GM06990 (cell line): ENCODE measurements around the gene HABP4.

ENCODE experiments used
- DNase-seq: peaks from one replicate; pipeline ENCODE4 v3.0.0-alpha.2; 2011; ENCODE audit not compliant: insufficient read length; ENCODE audit errors: extremely low read depth
- H3K27me3 ChIP-seq: replicated peaks from 2 replicates; pipeline ENCODE4 v1.6.0; 2011; ENCODE audit warnings: low read length; ENCODE audit not compliant: control insufficient read depth, insufficient read depth
- H3K36me3 ChIP-seq: 2 replicates; pipeline ENCODE4 v1.5.1; 2011; ENCODE audit warnings: low read length; ENCODE audit not compliant: control insufficient read depth, insufficient read depth
- H3K4me3 ChIP-seq: replicated peaks from 2 replicates; pipeline ENCODE4 v1.5.1; 2011; ENCODE audit warnings: low read depth, mild to moderate bottlenecking, control low read depth, low read length
- TF ChIP-seq, protein P1 (sequence below): IDR thresholded peaks from 2 replicates; pipeline ENCODE4 v1.5.1; 2011; ENCODE audit warnings: low read length, control low read depth, mild to moderate bottlenecking, inconsistent platforms; ENCODE audit not compliant: insufficient read depth, poor library complexity, severe bottlenecking

The HABP4 gene

DNA sequence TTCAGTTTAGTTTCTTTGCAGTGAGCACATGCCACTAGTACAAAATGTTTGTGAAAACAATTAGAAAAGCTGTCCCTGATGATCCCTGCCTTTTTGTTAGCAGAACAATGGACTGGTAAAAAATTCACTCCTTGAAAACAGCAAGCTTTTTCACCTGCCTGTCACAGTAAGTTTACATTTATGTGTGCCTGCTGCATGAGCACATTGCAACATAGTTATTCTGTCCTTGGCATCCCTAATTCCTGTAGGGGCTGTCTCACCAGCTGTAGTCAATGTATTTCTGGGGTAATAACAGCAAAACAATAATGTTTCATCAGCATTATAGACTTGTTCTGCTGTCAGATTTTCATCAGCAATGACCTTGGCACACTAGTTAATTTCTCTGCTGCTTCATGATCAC lies 20.2 kb upstream of the HABP4 start:
- TF ChIP-seq, protein P1, sequence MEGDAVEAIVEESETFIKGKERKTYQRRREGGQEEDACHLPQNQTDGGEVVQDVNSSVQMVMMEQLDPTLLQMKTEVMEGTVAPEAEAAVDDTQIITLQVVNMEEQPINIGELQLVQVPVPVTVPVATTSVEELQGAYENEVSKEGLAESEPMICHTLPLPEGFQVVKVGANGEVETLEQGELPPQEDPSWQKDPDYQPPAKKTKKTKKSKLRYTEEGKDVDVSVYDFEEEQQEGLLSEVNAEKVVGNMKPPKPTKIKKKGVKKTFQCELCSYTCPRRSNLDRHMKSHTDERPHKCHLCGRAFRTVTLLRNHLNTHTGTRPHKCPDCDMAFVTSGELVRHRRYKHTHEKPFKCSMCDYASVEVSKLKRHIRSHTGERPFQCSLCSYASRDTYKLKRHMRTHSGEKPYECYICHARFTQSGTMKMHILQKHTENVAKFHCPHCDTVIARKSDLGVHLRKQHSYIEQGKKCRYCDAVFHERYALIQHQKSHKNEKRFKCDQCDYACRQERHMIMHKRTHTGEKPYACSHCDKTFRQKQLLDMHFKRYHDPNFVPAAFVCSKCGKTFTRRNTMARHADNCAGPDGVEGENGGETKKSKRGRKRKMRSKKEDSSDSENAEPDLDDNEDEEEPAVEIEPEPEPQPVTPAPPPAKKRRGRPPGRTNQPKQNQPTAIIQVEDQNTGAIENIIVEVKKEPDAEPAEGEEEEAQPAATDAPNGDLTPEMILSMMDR = no peak
- no peaks in the 10 kb centered on the region for H3K36me3 ChIP-seq
- no peak for DNase-seq
- no peak overlapping the region for H3K4me3 ChIP-seq
- H3K27me3 ChIP-seq = no peaks in the 10 kb centered on the region

DNA sequence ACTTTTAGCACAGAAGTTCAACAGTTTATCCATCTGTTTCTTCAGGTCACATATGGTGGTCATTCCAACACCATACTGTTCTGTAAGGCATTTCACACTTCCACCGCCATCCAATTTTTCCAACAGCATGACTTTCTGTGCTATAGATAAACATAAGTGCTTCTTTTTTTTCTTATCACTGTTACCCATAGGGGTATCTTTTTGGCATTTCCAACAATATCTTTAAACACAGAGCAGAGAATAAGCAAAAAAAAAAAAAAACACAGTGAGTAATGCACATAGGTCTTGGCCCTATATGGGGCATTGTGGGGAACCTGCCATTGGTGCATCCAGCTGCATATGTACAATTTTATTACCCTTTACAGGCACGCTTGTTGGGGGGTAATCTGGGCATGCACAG lies 19.6 kb upstream of the HABP4 start:
- DNase-seq = no peak
- no peaks in the 10 kb centered on the region for H3K36me3 ChIP-seq
- H3K4me3 ChIP-seq = no peak overlapping the region
- TF ChIP-seq, protein P1 = no peak
- no peaks in the 10 kb centered on the region for H3K27me3 ChIP-seq

DNA sequence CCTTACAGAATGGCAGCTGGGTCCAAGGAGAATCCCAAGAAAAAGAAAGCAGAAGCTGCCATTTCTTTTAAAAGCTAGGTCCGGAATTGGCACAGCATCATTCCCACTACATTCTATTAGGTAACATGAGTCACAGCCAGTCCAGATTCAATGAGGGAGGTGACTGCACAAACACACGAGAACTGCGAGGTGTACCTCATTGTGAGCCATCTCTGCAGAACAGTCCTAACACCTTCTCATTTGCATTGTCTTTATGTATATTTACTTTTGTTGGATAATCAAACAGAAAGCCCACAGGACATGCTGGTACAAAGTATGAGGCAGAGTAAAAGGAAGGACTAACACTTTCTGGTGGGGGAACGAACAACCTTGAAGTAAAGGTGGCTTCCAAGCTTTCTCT lies 14.6 kb upstream of the HABP4 start:
- no peak for DNase-seq
- no peaks in the 10 kb centered on the region for H3K27me3 ChIP-seq
- H3K4me3 ChIP-seq = no peak overlapping the region
- H3K36me3 ChIP-seq = no peaks in the 10 kb centered on the region
- TF ChIP-seq, protein P1 = no peak

DNA sequence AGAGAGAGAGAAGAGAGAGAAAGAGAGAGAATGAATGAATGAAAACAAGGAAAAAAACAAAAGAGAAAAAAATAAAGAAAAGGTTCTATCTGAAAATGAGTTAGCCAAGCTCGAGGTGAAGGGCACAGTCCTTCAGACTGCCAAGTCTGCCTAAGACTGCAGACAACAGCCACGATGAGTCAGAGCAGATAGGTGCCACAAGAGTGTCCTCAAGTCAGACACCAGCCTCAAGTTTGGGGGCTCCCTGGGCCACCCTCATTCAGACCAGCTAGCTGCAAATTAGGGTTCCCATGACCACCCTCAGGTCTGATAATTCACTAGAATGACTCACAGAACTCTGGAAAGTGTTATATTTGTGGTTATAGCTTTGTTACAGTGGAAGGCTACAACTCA lies 13.9 kb upstream of the HABP4 start:
- Histone ChIP-seq H3K36me3 (no peaks in the 10 kb centered on the region), H3K27me3 (no peaks in the 10 kb centered on the region), H3K4me3 (no peak overlapping the region)
- TF ChIP-seq, protein P1 = no peak
- DNase-seq = no peak

DNA sequence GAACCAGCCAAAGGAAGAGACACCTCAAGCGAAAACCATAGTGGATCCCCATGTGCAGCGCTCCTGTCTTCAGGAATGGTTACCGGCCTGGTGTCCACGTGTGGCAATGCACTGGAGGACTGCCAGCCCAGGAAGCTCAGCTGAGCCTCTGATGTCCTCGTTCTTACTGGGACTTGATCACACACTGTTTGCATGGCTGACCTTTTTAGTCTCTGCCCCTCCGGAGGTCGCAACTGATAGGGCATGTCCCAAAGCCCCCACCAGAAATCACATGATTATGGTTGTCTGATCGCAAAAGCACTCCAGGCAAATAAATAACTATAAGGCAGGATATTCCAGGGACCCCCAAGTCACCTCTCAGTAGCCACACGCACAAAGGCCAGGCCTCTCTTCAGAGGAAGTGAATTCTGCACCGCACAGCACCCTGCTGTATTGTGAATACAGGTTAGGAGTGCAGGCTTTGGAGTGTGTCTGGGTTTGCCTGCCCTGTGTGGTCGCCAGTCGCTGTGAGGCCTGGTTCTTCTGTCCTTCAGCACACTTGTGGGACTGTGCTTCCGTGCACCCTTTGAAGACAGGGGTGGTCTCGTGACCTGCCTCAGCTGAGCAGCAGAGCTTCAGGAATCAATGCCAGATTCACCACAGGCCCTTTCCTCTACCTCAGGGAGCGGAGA lies 13.4 kb upstream of the HABP4 start:
- TF ChIP-seq, protein P1 = no peak
- no peak overlapping the region for H3K4me3 ChIP-seq
- DNase-seq = no peak
- H3K36me3 ChIP-seq = no peaks in the 10 kb centered on the region
- H3K27me3 ChIP-seq = no peaks in the 10 kb centered on the region

DNA sequence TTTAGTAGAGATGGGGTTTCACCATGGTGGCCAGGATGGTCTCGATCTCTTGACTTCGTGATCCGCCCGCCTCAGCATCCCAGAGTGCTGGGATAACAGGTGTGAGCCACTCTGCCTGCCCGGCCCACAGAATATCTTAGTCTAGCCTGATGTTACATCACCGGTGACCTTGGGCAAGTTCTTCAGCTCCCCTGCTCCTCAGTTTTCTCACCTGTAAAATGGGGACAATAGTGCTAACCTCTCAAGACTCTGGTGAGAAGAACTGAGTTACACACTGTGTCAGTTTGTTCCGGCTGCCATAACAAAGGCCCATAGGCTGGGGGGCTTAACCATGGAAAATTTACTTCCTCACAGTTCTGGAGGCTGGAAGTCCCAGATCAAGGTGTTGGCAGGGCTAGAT lies 12.5 kb upstream of the HABP4 start:
- H3K4me3 ChIP-seq = no peak overlapping the region
- DNase-seq = no peak
- H3K36me3 ChIP-seq = no peaks in the 10 kb centered on the region
- no peaks in the 10 kb centered on the region for H3K27me3 ChIP-seq
- TF ChIP-seq, protein P1 = no peak
